Psoas muscle (tissue), 8 donors: ENCODE data around the gene CLRN2. TPM values are rescaled to one million over a fixed set of nuclear protein-coding genes. Genes with fewer than 3 reads are reported as not detected.

Experiments
- ATAC-seq, 4 donors: fragments of 200-7000 bp; cut with Tn5 transposase; one replicate each; pipeline ENCODE4 v1.9.1; 2020; ENCODE audit warnings: moderate library complexity in 3 of 4, mild to moderate bottlenecking in 2 of 4
- DNase-seq, 2 donors: peaks; one replicate each; pipeline ENCODE4 v3.0.0-alpha.2; 2020
- H3K27ac ChIP-seq: fragments of 200-600 bp; one replicate; pipeline ENCODE4 v1.8.0; 2022
- H3K27me3 ChIP-seq, 3 donors: fragments of 200-600 bp in 1 of 3; one replicate each; pipeline versions ENCODE4 v1.6.1 to v1.8.0; 2013 to 2022; ENCODE audit warnings: low read length in 2 of 3, mild to moderate bottlenecking in 2 of 3, moderate library complexity in 1 of 3; ENCODE audit not compliant: insufficient read depth in 3 of 3
- H3K36me3 ChIP-seq, 2 donors: fragments of 200-600 bp in 1 of 2; one replicate each; pipeline versions ENCODE4 v1.6.1 to v1.8.0; 2013 to 2022; ENCODE audit warnings: low read depth in 1 of 2, mild to moderate bottlenecking in 1 of 2, moderate library complexity in 1 of 2; ENCODE audit not compliant: insufficient read depth in 1 of 2
- H3K4me1 ChIP-seq: fragments of 200-600 bp; one replicate; pipeline ENCODE4 v1.8.0; 2022
- H3K4me3 ChIP-seq: fragments of 200-600 bp; one replicate; pipeline ENCODE4 v1.8.0; 2022; ENCODE audit warnings: mild to moderate bottlenecking
- H3K9me3 ChIP-seq: fragments of 200-600 bp; one replicate; pipeline ENCODE4 v1.8.0; 2022
- CTCF ChIP-seq: fragments of 200-600 bp; IDR thresholded peaks from one replicate; pipeline ENCODE4 v1.8.0; 2022; ENCODE audit warnings: antibody characterized with exemption
- WGBS, 3 donors: extraction: QIAGEN DNeasy Blood & Tissue Kit; methylation state at CpG; one replicate each; pipeline versions ENCODE4 v1.1.6 to v1.1.7; 2013; 5-methylcytosine and 5-hydroxymethylcytosine counted together
- intact Hi-C, 2 donors: fragments of 100-400 bp; cut with DNase I; formaldehyde crosslinking; loops; one replicate each; pipeline versions ENCODE4 v1.11.0 to v1.14.2; 2022
- polyA plus RNA-seq, 3 donors: library from polyadenylated mRNA; stranded (reverse); fragments of 200-250 nt; gene quantifications; one replicate each; pipeline ENCODE4 v1.2.3, GENCODE V29; 2013
- total RNA-seq, 4 donors: library from RNA; stranded (reverse); fragmentation: NEBNext Ultra II Directional in 2 of 4; extraction: Animal tissue kit (Norgen Biotek cat#: 25700) in 2 of 4; gene quantifications; one replicate each; pipeline versions ENCODE4 v1.2.1 to v1.2.4, GENCODE V29; 2021 to 2023
- donor health status: healthy with polysubstance abuse.
- donor health status: DM: no; HTN: no; CAD: no; lungs with moderate emphysema.
- donor health status: Bipolar disorder and iron deficiency.
- donor health status: healthy.
- donor health status: DM: yes; HTN: yes; CAD: no.
- donor health status: DM: no; HTN: no; CAD: no.
- donor health status: DM: no; HTN: no; CAD: no.
- donor health status: DM: yes; HTN: yes; CAD: no.

CLRN2 gene
- total and polyA plus RNA-seq, 7 donors, result not detected

DNA sequence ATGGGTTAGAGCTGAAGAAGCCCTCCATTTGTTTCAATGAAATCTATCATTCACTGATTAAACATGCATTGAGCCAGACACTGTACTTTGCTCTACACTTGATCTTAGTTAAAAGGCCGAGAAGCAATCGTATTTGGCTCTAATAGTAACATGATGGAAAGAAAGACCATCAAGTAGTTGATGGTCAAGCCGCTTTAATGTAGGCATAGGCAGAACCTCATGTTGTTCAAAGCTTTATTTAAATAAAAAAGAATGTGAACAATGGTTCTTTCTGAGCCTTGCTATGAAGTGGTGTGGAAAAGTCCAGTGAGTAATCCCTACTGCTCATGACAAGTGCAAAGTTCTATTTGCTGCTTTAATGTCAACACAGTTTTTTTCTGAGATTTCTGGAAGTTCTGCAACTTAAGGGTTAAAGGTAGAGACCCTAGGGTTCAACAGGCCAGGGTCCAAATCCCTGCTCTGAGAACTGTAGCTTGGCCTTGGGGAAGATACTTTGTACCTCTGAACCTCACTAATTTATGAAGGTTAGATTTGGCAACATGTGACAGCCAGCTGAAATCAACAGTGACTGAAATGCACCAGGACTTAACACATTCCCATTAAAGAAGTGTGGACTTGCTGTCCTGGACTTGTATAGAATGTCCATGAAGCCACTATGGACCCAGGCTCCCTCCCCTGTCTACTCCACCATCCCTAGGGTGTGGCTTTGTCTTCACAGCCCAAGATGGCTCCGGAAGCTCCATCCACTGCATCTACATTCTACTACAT is 44.2 kb downstream of the CLRN2 start:
- Histone ChIP-seq H3K4me3 (no peak overlapping the region), H3K27me3 (no peaks in the 10 kb centered on the region), H3K27ac (no peak overlapping the region), H3K9me3 (no peaks in the 10 kb centered on the region), H3K4me1 (no peaks in the 10 kb centered on the region), H3K36me3 (no peaks in the 10 kb centered on the region)
- WGBS, 3 donors, result 88 to 93% (median 91%) methylated on average over 4 of the region's 4 CpGs
- no peak for TF ChIP-seq CTCF
- no peak for DNase-seq
- no peak for ATAC-seq
- intact Hi-C loops, result no loop called here

DNA sequence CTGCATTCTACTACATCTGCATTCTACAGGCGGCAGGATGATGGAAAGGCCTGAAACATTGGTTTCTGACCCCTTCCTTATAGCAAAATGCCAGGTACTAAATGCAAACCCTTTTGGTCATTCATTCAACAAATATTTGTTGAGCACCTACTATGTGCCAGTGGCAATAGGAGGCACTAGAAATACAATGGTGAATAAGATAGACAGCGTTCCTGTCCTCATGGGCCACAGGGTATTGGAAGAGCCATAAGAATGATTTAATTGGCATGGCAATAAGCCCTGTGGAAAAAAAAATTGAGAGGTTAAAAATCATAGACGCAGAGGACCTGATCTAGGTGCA is 44.7 kb downstream of the CLRN2 start:
- ATAC-seq (no peak), DNase-seq (no peak)
- H3K27ac ChIP-seq, result no peak overlapping the region
- intact Hi-C loops, result no loop called here
- no peaks in the 10 kb centered on the region for H3K4me1 ChIP-seq
- no peaks in the 10 kb centered on the region for H3K36me3 ChIP-seq
- no peak for TF ChIP-seq CTCF
- WGBS, 3 donors, result 89 to 96% (median 93%) methylated on average over 3 of the region's 3 CpGs
- no peaks in the 10 kb centered on the region for H3K9me3 ChIP-seq
- no peaks in the 10 kb centered on the region for H3K27me3 ChIP-seq
- no peak overlapping the region for H3K4me3 ChIP-seq

GRCh38 chr4:17560065-17560673 is 45.2 kb downstream of the CLRN2 start:
- H3K9me3 ChIP-seq, result no peaks in the 10 kb centered on the region

DNA sequence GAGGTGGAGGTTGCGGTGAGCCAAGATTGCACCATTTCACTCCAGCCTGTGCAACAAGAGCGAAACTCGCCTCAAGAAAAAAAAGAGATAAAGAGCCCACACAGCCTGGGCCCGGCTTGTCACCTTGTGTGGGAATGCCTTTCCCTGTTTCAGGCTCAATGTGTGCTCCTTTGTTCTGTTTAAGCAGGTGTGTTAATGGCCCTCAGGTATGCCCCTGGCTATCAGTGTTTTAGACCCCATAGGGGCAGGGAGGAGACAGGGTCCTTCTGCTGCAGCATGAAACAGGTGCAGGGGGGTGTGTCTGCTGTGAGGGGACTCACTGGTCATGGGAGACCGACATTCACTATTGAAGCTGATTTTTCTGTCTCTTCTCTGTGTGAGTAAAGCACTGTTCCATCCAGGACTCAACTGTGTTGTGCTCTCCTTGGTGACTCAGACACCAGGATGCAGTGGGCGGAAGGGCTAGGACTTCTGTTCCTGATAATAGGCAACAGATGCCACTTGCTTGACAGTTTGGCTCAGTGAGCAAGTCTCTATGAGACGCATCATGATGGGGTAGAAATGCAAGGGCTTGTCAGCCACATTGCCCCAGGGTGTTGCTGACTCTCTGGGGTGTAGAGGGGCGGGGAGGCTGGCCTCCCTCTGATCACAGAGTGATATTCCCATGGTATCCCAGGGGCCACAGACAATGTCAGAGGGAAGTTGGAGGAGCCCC is 46.4 kb downstream of the CLRN2 start:
- intact Hi-C loops, result no loop called here

More at GRCh38 chr4:17560065-17560673, 45.2 kb downstream of the CLRN2 start:
- WGBS, 3 donors, result 81 to 87% (median 84%) methylated on average over 6 of the region's 6 CpGs
- ATAC-seq (no peak), DNase-seq (no peak)
- no peak for TF ChIP-seq CTCF
- intact Hi-C loops, result no loop called here
- no peaks in the 10 kb centered on the region for H3K27me3 ChIP-seq
- H3K4me1 ChIP-seq, result no peaks in the 10 kb centered on the region
- H3K36me3 ChIP-seq, result no peaks in the 10 kb centered on the region
- no peak overlapping the region for H3K27ac ChIP-seq
- H3K4me3 ChIP-seq, result no peak overlapping the region

More for the DNA sequence above, 46.4 kb downstream of the CLRN2 start:
- ATAC-seq (no peak), DNase-seq (no peak)
- 76 to 78% (median 76%) methylated on average over 8 of the region's 8 CpGs for WGBS, 3 donors
- no peaks in the 10 kb centered on the region for H3K9me3 ChIP-seq
- H3K27ac ChIP-seq, result no peak overlapping the region
- no peak overlapping the region for H3K4me3 ChIP-seq
- H3K4me1 ChIP-seq, result no peaks in the 10 kb centered on the region
- no peaks in the 10 kb centered on the region for H3K36me3 ChIP-seq
- no peak for TF ChIP-seq CTCF
- no peaks in the 10 kb centered on the region for H3K27me3 ChIP-seq
